H1 (cell line): Measurements from ENCODE around the gene PHLDB3. TPM values are rescaled to one million over a fixed set of nuclear protein-coding genes. Genes with fewer than 3 reads are reported as not detected.

Experiments used
- BACH1 ChIP-seq: IDR thresholded peaks from 2 replicates; pipeline ENCODE4 v1.6.1; 2012; ENCODE audit warnings: low read length, improper control_type of control experiment
- BRCA1 ChIP-seq: IDR thresholded peaks from 2 replicates; pipeline ENCODE4 v1.6.1; 2012; ENCODE audit warnings: low read depth, low read length, improper control_type of control experiment
- CEBPB ChIP-seq: IDR thresholded peaks from 2 replicates; pipeline ENCODE4 v1.6.1; 2012; ENCODE audit warnings: low read depth, low read length
- CHD1 ChIP-seq: IDR thresholded peaks from 2 replicates; pipeline ENCODE4 v1.6.1; 2012; ENCODE audit warnings: low read depth, low read length, improper control_type of control experiment
- CHD2 ChIP-seq: IDR thresholded peaks from 2 replicates; pipeline ENCODE4 v1.6.1; 2012; ENCODE audit warnings: low read length, improper control_type of control experiment
- CREB1 ChIP-seq: IDR thresholded peaks from 2 replicates; pipeline ENCODE4 v1.6.1; 2012; ENCODE audit warnings: inconsistent platforms
- EGR1 ChIP-seq: IDR thresholded peaks from 2 replicates; pipeline ENCODE4 v1.6.1; 2011; ENCODE audit warnings: low read depth, low read length, borderline replicate concordance
- EZH2 ChIP-seq: fragments of 200-600 bp; sonication (generic); IDR thresholded peaks from 2 replicates; pipeline ENCODE4 v1.7.1; 2012; ENCODE audit warnings: low read depth, mild to moderate bottlenecking, moderate library complexity, low read length, inconsistent platforms; ENCODE audit not compliant: severe bottlenecking
- HDAC2 ChIP-seq, 2 experiments: fragments of 300-600 bp in 1 of 2; sonication (generic) in 1 of 2; IDR thresholded peaks; 2 replicates each; pipeline ENCODE4 v1.6.1; 2011 to 2012; ENCODE audit warnings: low read depth in 2 of 2, low read length in 2 of 2, mild to moderate bottlenecking in 2 of 2, moderate library complexity in 2 of 2, borderline replicate concordance in 1 of 2, inconsistent platforms in 1 of 2
- HDAC6 ChIP-seq: IDR thresholded peaks from one replicate; pipeline ENCODE4 v1.7.1; 2012; ENCODE audit warnings: low read depth, mild to moderate bottlenecking, inconsistent platforms, low read length, moderate library complexity
- KDM4A ChIP-seq: IDR thresholded peaks from one replicate; pipeline ENCODE4 v1.7.1; 2012; ENCODE audit warnings: low read depth, mild to moderate bottlenecking, moderate library complexity, low read length, inconsistent platforms; ENCODE audit not compliant: severe bottlenecking
- MAFK ChIP-seq: IDR thresholded peaks from 2 replicates; pipeline ENCODE4 v1.6.1; 2012; ENCODE audit warnings: low read depth, mild to moderate bottlenecking, improper control_type of control experiment, low read length
- POU5F1 ChIP-seq: IDR thresholded peaks from 2 replicates; pipeline ENCODE4 v1.6.1; 2011; ENCODE audit warnings: low read depth, mild to moderate bottlenecking, low read length, moderate library complexity
- RAD21 ChIP-seq, 2 experiments: IDR thresholded peaks in 1 of 2; conservative IDR thresholded peaks in 1 of 2; 2 replicates each; pipeline ENCODE4 v1.6.1; 2011; ENCODE audit warnings: low read depth in 2 of 2, low read length in 2 of 2, improper control_type of control experiment in 1 of 2, inconsistent platforms in 1 of 2, mild to moderate bottlenecking in 1 of 2, moderate library complexity in 1 of 2
- RFX5 ChIP-seq: IDR thresholded peaks from 2 replicates; pipeline ENCODE4 v1.6.1; 2011; ENCODE audit warnings: low read depth, low read length, improper control_type of control experiment, borderline replicate concordance
- RXRA ChIP-seq: IDR thresholded peaks from 2 replicates; pipeline ENCODE4 v1.6.1; 2011; ENCODE audit warnings: low read depth, mild to moderate bottlenecking, low read length, moderate library complexity; ENCODE audit not compliant: insufficient read depth
- SAP30 ChIP-seq: fragments of 300-600 bp; sonication (generic); IDR thresholded peaks from 2 replicates; pipeline ENCODE4 v1.7.1; 2012; ENCODE audit warnings: low read length, moderate library complexity, mild to moderate bottlenecking, inconsistent platforms; ENCODE audit not compliant: insufficient read depth, insufficient replicate concordance
- SIX5 ChIP-seq: IDR thresholded peaks from 2 replicates; pipeline ENCODE4 v1.6.1; 2011; ENCODE audit warnings: mild to moderate bottlenecking, low read depth, low read length
- SP2 ChIP-seq: IDR thresholded peaks from 2 replicates; pipeline ENCODE4 v1.6.1; 2012; ENCODE audit warnings: mild to moderate bottlenecking, low read length, inconsistent platforms
- SRF ChIP-seq: IDR thresholded peaks from 2 replicates; pipeline ENCODE4 v1.6.1; 2011; ENCODE audit warnings: mild to moderate bottlenecking, low read depth, low read length, moderate library complexity
- TAF7 ChIP-seq: optimal IDR thresholded peaks from 2 replicates; pipeline ENCODE3; 2011; ENCODE audit warnings: low read depth, mild to moderate bottlenecking, inconsistent platforms, low read length, moderate library complexity, borderline replicate concordance
- polyA plus RNA-seq, 7 experiments: library from polyadenylated mRNA; depleted of rRNA in 3 of 7; stranded (reverse) in 5 of 7; unstranded in 2 of 7; fragments of >200 nt in 5 of 7; fragments of 200-250 nt in 2 of 7; gene quantifications; 1 replicate in 5 of 7; 2 replicates in 1 of 7; 4 replicates in 1 of 7; pipeline versions ENCODE4 v1.2.1 to v1.2.3, GENCODE V29; 2011 to 2013; ENCODE audit warnings: missing spikeins in 2 of 7, mixed read lengths in 2 of 7
- total RNA-seq: library from RNA; stranded (reverse); fragmentation: NEBNext Ultra II Directional; extraction: Animal tissue kit (Norgen Biotek cat#: 25700); gene quantifications from 2 replicates; pipeline ENCODE4 v1.2.1, GENCODE V29; 2021
- TF ChIP-seq, protein P1 (sequence below): IDR thresholded peaks from 2 replicates; pipeline ENCODE4 v1.6.1; 2012; ENCODE audit warnings: low read length, inconsistent platforms
- TF ChIP-seq, protein P2 (sequence below): IDR thresholded peaks from 2 replicates; pipeline ENCODE4 v1.6.1; 2012; ENCODE audit warnings: inconsistent platforms

PHLDB3 gene
- total and polyA plus RNA-seq, 2 of the 8 experiments (the other 6 are each of a cell fraction or from before 2014, with no cell fraction given): 4.0 to 8.5 TPM

DNA sequence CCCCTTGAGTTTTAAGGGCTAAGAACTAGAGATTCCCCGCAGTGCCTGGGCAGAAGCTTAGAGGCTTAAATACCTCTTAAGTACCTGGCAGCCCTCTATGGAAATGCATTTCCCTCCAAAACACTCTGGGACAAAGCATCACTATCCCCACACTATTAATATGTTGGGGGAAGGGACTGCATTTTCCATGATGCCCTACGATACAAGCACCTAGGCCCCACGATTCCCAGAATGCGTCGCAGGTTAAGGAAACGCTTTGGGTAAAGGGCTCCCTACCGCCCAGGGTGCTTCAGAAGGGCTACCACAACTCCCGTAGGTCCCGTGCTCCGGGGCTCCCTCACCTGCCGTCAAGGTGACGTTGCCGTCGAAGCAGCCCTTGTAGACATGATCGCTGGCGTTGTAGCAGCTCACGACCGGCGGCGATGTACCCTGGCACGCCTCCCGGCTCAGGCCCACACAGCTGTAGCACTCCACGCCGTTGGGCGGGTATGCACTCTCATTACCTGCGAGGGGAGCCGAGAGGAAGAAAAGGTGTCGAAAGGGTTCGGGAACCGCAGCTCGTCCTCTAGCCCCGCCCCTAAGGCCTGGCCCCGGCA lies 41.7 kb downstream of the PHLDB3 start (continued):
- TF ChIP-seq KDM4A (peak; percentile 23), HDAC2 (IDR thresholded peaks at IDR 0.05; ENCODE audit: borderline replicate concordance in 1 of 2, low read depth in 2 of 2, low read length in 2 of 2) (0 out of 4 replicates have a peak, but pooled peaks of 1 of the 2 experiments have one; percentile 33), POU5F1 (no peak), HDAC6 (no peak), SP2 (no peak), RFX5 (no peak), SRF (no peak), CHD2 (0 out of 2 replicates have a peak, but pooled peaks have one; percentile 18), CREB1 (peak; percentile 25; the same call in 1 of the 2 replicates), RXRA (no peak), CEBPB (no peak), SIX5 (no peak), BACH1 (peak; percentile 62; the same call in 1 of the 2 replicates), TAF7 (no peak), RAD21 (IDR thresholded peaks at IDR 0.05 in 1 of 2, conservative IDR thresholded peaks at IDR 0.05 in 1 of 2; ENCODE audit: low read depth in 2 of 2, low read length in 2 of 2) (peak in 1 of 2 experiments; percentile 9; a peak in 1 of 4 replicates), EZH2 (no peak), MAFK (no peak), SAP30 (peak; percentile 24), EGR1 (no peak), BRCA1 (no peak), CHD1 (no peak)
- TF ChIP-seq, protein P1, sequence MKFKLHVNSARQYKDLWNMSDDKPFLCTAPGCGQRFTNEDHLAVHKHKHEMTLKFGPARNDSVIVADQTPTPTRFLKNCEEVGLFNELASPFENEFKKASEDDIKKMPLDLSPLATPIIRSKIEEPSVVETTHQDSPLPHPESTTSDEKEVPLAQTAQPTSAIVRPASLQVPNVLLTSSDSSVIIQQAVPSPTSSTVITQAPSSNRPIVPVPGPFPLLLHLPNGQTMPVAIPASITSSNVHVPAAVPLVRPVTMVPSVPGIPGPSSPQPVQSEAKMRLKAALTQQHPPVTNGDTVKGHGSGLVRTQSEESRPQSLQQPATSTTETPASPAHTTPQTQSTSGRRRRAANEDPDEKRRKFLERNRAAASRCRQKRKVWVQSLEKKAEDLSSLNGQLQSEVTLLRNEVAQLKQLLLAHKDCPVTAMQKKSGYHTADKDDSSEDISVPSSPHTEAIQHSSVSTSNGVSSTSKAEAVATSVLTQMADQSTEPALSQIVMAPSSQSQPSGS: no peak
- TF ChIP-seq, protein P2, sequence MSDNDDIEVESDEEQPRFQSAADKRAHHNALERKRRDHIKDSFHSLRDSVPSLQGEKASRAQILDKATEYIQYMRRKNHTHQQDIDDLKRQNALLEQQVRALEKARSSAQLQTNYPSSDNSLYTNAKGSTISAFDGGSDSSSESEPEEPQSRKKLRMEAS: peak; percentile 70
